Nephron (organoid): ENCODE measurements around the gene LAD1.

Experiments
- H3K27ac Mint-ChIP-seq, 3 experiments: 2 replicates each; pipeline ENCODE4 v1.8.0; 2020; ENCODE audit warnings: mixed read lengths in 3 of 3, mild to moderate bottlenecking in 2 of 3, moderate library complexity in 1 of 3
- H3K27me3 Mint-ChIP-seq: 2 replicates; pipeline ENCODE4 v1.8.0; 2021; ENCODE audit warnings: low read depth, mild to moderate bottlenecking, moderate library complexity, mixed read lengths
- H3K36me3 Mint-ChIP-seq: 2 replicates; pipeline ENCODE4 v1.8.0; 2020; ENCODE audit warnings: low read depth, mixed read lengths
- H3K4me1 Mint-ChIP-seq: 2 replicates; pipeline ENCODE4 v1.8.0; 2020; ENCODE audit warnings: mixed read lengths
- H3K4me3 Mint-ChIP-seq, 3 experiments: 2 replicates each; pipeline ENCODE4 v1.8.0; 2020; ENCODE audit warnings: mild to moderate bottlenecking in 3 of 3, mixed read lengths in 3 of 3, moderate library complexity in 2 of 3
- H3K9me3 Mint-ChIP-seq: 2 replicates; pipeline ENCODE4 v1.8.0; 2020; ENCODE audit warnings: mixed read lengths
- CTCF ChIP-seq, 3 experiments: fragments of 200-600 bp; sonication (generic); IDR thresholded peaks; one replicate each; pipeline ENCODE4 v1.5.0; 2021; ENCODE audit warnings: antibody characterized with exemption in 3 of 3; ENCODE audit not compliant: unreplicated experiment in 3 of 3

The LAD1 gene

DNA sequence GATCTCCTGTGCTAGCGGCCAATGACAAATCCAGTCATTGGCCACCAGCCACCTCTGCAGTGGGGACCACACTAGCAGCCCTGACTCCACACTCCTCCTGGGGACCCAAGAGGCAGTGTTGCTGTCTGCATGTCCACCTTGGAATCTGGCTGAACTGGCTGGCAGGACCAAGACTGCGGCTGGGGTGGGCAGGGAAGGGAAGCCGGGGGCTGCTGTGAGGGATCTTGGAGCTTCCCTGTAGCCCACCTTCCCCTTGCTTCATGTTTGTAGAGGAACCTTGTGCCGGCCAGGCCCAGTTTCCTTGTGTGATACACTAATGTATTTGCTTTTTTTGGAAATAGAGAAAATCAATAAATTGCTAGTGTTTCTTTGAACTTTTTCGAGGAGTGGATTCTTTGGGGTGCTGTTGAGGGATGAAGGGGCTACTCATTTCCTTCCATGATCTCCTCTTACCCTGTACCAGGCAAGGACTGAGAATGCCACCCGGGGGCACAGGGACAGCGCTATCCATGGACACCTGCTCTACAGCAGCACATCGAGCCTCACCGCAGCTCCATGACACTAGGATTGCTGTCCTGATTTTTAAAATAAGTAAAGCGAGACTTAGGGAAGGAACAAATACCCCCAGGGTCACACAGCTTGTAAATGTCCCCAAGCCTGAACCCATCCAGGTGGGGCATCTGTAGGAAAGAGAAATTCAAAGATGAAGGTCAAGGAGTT lies 66.3 kb downstream of the LAD1 start:
- H3K9me3 Mint-ChIP-seq: no peaks in the 10 kb centered on the region

GRCh38 chr1:201332021-201332420 lies 67.1 kb downstream of the LAD1 start:
- Mint-ChIP-seq H3K36me3 (no peaks in the 10 kb centered on the region), H3K4me1 (peaks cover 15% of the 10 kb centered on the region)

More for the DNA sequence above, 66.3 kb downstream of the LAD1 start:
- H3K4me1 Mint-ChIP-seq: peaks cover 15% of the 10 kb centered on the region
- H3K4me3 Mint-ChIP-seq: no peak overlapping the region
- no peaks in the 10 kb centered on the region for H3K36me3 Mint-ChIP-seq
- H3K27ac Mint-ChIP-seq: no peak overlapping the region
- peaks cover 9% of the 10 kb centered on the region for H3K27me3 Mint-ChIP-seq
- no peak for TF ChIP-seq CTCF (IDR thresholded peaks at IDR 0.05; ENCODE audit: unreplicated experiment in 3 of 3)

GRCh38 chr1:201331166-201331565 lies 68.0 kb downstream of the LAD1 start:
- no peaks in the 10 kb centered on the region for H3K9me3 Mint-ChIP-seq
- H3K36me3 Mint-ChIP-seq: no peaks in the 10 kb centered on the region
- no peak overlapping the region for H3K4me3 Mint-ChIP-seq
- TF ChIP-seq CTCF (IDR thresholded peaks at IDR 0.05; ENCODE audit: unreplicated experiment in 3 of 3): no peak
- no peak overlapping the region for H3K27ac Mint-ChIP-seq
- H3K4me1 Mint-ChIP-seq: peaks cover 15% of the 10 kb centered on the region
- peaks cover 22% of the 10 kb centered on the region for H3K27me3 Mint-ChIP-seq

More at GRCh38 chr1:201332021-201332420, 67.1 kb downstream of the LAD1 start:
- Mint-ChIP-seq H3K27ac (no peak overlapping the region), H3K4me3 (no peak overlapping the region), H3K27me3 (peaks cover 16% of the 10 kb centered on the region), H3K9me3 (no peaks in the 10 kb centered on the region)
- TF ChIP-seq CTCF (IDR thresholded peaks at IDR 0.05; ENCODE audit: unreplicated experiment in 3 of 3): no peak
